Measurements from ENCODE around the gene KCNT1.

The KCNT1 gene

GRCh38 chr9:135818718-135819475, 116.9 kb downstream of the KCNT1 start:
- Histone ChIP-seq H3K27ac (ENCODE audit: poor library complexity, severe bottlenecking) (no peak overlapping the region), H3K4me3 (ENCODE audit: severe bottlenecking) (no peak overlapping the region), H3K4me1 (ENCODE audit: insufficient read depth, poor library complexity, severe bottlenecking) (no peaks in the 10 kb centered on the region), H3K9me3 (ENCODE audit: severe bottlenecking) (no peaks in the 10 kb centered on the region), H3K27me3 (ENCODE audit: insufficient read depth, poor library complexity, severe bottlenecking) (no peaks in the 10 kb centered on the region), H3K36me3 (ENCODE audit: low read depth) (peaks cover 69% of the 10 kb centered on the region)
- ATAC-seq (ENCODE audit: low read depth) (no peak), DNase-seq (ENCODE audit: low spot score) (no peak)
- no peak for TF ChIP-seq CTCF (IDR thresholded peaks at IDR 0.05; ENCODE audit: poor library complexity, severe bottlenecking)

GRCh38 chr9:135819905-135820304, 117.9 kb downstream of the KCNT1 start:
- ATAC-seq (ENCODE audit: low read depth) (no peak), DNase-seq (ENCODE audit: low spot score) (no peak)
- H3K27me3 ChIP-seq (ENCODE audit: insufficient read depth, poor library complexity, severe bottlenecking): no peaks in the 10 kb centered on the region
- no peak overlapping the region for H3K4me3 ChIP-seq (ENCODE audit: severe bottlenecking)
- H3K27ac ChIP-seq (ENCODE audit: poor library complexity, severe bottlenecking): no peak overlapping the region
- H3K4me1 ChIP-seq (ENCODE audit: insufficient read depth, poor library complexity, severe bottlenecking): no peaks in the 10 kb centered on the region
- no peak for TF ChIP-seq CTCF (IDR thresholded peaks at IDR 0.05; ENCODE audit: poor library complexity, severe bottlenecking)
- H3K9me3 ChIP-seq (ENCODE audit: severe bottlenecking): no peaks in the 10 kb centered on the region
- H3K36me3 ChIP-seq (ENCODE audit: low read depth): peaks cover 69% of the 10 kb centered on the region

GRCh38 chr9:135820661-135821060, 118.7 kb downstream of the KCNT1 start:
- ATAC-seq (ENCODE audit: low read depth): no peak
- Histone ChIP-seq H3K27ac (ENCODE audit: poor library complexity, severe bottlenecking) (no peak overlapping the region), H3K9me3 (ENCODE audit: severe bottlenecking) (no peaks in the 10 kb centered on the region), H3K4me3 (ENCODE audit: severe bottlenecking) (no peak overlapping the region), H3K36me3 (ENCODE audit: low read depth) (peaks cover 61% of the 10 kb centered on the region), H3K4me1 (ENCODE audit: insufficient read depth, poor library complexity, severe bottlenecking) (no peaks in the 10 kb centered on the region), H3K27me3 (ENCODE audit: insufficient read depth, poor library complexity, severe bottlenecking) (no peaks in the 10 kb centered on the region)
- TF ChIP-seq CTCF (IDR thresholded peaks at IDR 0.05; ENCODE audit: poor library complexity, severe bottlenecking): no peak
- no peak for DNase-seq (ENCODE audit: low spot score)

- peaks cover 59% of the 10 kb centered on the region for H3K36me3 ChIP-seq (ENCODE audit: low read depth)
- no peak overlapping the region for H3K27ac ChIP-seq (ENCODE audit: poor library complexity, severe bottlenecking)
- ATAC-seq (ENCODE audit: low read depth) (no peak), DNase-seq (ENCODE audit: low spot score) (no peak)
- no peak for TF ChIP-seq CTCF (IDR thresholded peaks at IDR 0.05; ENCODE audit: poor library complexity, severe bottlenecking)
- H3K4me3 ChIP-seq (ENCODE audit: severe bottlenecking): no peak overlapping the region
- H3K9me3 ChIP-seq (ENCODE audit: severe bottlenecking): no peaks in the 10 kb centered on the region
- H3K4me1 ChIP-seq (ENCODE audit: insufficient read depth, poor library complexity, severe bottlenecking): no peaks in the 10 kb centered on the region
- H3K27me3 ChIP-seq (ENCODE audit: insufficient read depth, poor library complexity, severe bottlenecking): no peaks in the 10 kb centered on the region
Observed at GRCh38 chr9:135821116-135821515, 119.1 kb downstream of the KCNT1 start.

- peaks cover 53% of the 10 kb centered on the region for H3K36me3 ChIP-seq (ENCODE audit: low read depth)
- TF ChIP-seq CTCF (IDR thresholded peaks at IDR 0.05; ENCODE audit: poor library complexity, severe bottlenecking): no peak
Observed at GRCh38 chr9:135821733-135822373, 119.9 kb downstream of the KCNT1 start.

More at GRCh38 chr9:135821733-135822373, 119.9 kb downstream of the KCNT1 start:
- Histone ChIP-seq H3K27ac (ENCODE audit: poor library complexity, severe bottlenecking) (no peak overlapping the region), H3K9me3 (ENCODE audit: severe bottlenecking) (no peaks in the 10 kb centered on the region), H3K4me3 (ENCODE audit: severe bottlenecking) (no peak overlapping the region), H3K4me1 (ENCODE audit: insufficient read depth, poor library complexity, severe bottlenecking) (no peaks in the 10 kb centered on the region), H3K27me3 (ENCODE audit: insufficient read depth, poor library complexity, severe bottlenecking) (no peaks in the 10 kb centered on the region)
- ATAC-seq (ENCODE audit: low read depth): no peak
- no peak for DNase-seq (ENCODE audit: low spot score)
